Fibroblast of mammary gland (primary cell): ENCODE measurements around the gene CALHM4.

Experiments
- DNase-seq: peaks from one replicate; pipeline ENCODE4 v3.0.0-alpha.2; 2010; ENCODE audit warnings: low read depth
- H3K4me3 ChIP-seq: 2 replicates; pipeline ENCODE4 v1.5.1; 2011; ENCODE audit warnings: low read depth, mild to moderate bottlenecking, low read length, moderate library complexity; ENCODE audit not compliant: control insufficient read depth
- TF ChIP-seq, protein P1 (sequence below): conservative IDR thresholded peaks from 2 replicates; pipeline ENCODE4 v1.5.1; 2011; ENCODE audit warnings: low read depth, low read length, inconsistent platforms; ENCODE audit not compliant: control insufficient read depth, insufficient read depth

Gene CALHM4

GRCh38 chr6:116563830-116564229 is 10.3 kb downstream of the CALHM4 start:
- DNase-seq = no peak
- TF ChIP-seq, protein P1, sequence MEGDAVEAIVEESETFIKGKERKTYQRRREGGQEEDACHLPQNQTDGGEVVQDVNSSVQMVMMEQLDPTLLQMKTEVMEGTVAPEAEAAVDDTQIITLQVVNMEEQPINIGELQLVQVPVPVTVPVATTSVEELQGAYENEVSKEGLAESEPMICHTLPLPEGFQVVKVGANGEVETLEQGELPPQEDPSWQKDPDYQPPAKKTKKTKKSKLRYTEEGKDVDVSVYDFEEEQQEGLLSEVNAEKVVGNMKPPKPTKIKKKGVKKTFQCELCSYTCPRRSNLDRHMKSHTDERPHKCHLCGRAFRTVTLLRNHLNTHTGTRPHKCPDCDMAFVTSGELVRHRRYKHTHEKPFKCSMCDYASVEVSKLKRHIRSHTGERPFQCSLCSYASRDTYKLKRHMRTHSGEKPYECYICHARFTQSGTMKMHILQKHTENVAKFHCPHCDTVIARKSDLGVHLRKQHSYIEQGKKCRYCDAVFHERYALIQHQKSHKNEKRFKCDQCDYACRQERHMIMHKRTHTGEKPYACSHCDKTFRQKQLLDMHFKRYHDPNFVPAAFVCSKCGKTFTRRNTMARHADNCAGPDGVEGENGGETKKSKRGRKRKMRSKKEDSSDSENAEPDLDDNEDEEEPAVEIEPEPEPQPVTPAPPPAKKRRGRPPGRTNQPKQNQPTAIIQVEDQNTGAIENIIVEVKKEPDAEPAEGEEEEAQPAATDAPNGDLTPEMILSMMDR = no peak
- no peak overlapping the region for H3K4me3 ChIP-seq

DNA sequence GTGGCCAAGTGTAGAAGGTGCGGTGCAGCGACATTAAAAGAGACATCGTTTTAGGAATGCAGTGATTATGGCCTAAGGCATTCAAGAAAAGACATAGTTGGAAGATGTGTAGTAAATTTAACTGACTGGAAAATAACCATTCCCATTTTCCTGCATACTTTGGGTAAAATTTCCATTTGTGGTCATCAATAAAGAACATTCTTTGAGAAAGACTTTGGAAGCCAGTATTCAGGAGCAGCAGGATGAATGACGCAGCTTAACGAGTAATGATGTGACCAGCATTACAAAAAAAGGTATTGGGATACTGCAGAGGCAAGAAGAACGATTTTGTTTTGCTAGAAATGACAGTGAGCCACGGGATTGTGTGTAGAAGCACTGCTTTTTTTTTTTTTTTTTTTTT is 10.8 kb downstream of the CALHM4 start:
- no peak for DNase-seq
- H3K4me3 ChIP-seq = no peak overlapping the region
- TF ChIP-seq, protein P1 = no peak

DNA sequence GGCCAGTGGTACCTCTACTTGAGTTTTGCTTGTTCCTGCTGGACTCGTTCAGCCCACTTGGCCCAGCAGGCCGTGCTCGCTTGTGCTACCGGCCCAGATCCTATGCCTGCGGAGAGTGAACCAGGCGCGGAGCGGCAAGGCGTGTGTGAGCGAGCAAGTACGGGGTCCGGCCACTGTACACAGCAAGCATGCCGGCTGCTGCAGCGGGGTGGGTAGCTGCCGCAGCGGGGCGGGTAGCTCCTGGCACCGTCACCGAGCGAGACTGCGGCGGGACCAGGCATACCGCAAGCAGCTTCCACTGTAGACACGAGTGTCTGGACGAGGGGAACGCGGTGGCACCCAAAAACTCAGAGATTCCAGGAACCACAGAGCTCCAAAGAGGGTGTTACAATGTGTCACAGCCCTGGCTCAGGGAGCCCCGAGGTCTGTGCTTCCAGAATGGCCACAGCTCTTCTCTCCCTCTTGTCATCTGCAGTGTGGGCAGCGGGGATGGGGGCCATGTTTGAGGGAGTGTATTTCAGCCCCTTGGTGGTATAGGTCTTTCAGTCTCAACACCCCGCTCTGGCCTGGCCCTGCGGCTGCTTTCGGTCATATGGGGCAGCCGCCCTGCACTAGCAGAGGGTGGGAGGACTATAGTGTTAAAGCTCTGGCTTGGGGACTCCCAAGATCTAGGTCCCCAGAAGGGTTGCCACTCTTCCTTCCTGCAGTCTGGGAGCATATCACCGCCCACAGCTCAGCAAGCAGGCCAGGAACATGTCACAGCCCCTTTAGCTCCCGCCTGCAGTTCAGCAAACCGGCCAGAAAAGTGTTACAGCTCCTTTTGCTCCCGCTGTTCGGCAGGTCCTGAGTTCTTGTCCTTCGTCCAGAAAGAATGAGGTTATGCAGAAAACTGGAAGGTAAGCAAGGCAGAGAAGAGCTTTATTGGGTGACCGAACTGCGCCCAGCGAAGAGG is 11.6 kb downstream of the CALHM4 start:
- H3K4me3 ChIP-seq = peak overlapping the region; percentile 19
- no peak for DNase-seq
- TF ChIP-seq, protein P1 = no peak

DNA sequence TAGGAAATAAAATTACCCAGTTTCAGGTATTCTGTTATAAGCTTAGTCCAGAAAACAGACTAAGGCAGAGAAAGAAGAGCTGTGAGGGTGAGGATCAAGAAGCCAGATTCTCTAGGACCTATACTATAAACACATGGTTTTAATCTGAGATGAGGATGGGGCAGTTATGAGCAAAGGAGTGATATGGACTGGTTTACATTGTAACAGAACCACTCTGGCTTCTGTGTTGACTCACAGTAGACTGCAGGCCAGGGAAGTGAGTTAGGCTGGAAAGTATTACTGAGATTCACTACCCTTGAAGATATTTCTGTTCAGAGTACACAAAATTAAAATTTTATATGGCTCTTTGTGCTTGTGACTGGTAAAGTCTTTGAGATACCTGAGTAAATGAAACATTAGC is 14.6 kb downstream of the CALHM4 start:
- DNase-seq = peak; percentile 61
- TF ChIP-seq, protein P1 = no peak
- H3K4me3 ChIP-seq = no peak overlapping the region

DNA sequence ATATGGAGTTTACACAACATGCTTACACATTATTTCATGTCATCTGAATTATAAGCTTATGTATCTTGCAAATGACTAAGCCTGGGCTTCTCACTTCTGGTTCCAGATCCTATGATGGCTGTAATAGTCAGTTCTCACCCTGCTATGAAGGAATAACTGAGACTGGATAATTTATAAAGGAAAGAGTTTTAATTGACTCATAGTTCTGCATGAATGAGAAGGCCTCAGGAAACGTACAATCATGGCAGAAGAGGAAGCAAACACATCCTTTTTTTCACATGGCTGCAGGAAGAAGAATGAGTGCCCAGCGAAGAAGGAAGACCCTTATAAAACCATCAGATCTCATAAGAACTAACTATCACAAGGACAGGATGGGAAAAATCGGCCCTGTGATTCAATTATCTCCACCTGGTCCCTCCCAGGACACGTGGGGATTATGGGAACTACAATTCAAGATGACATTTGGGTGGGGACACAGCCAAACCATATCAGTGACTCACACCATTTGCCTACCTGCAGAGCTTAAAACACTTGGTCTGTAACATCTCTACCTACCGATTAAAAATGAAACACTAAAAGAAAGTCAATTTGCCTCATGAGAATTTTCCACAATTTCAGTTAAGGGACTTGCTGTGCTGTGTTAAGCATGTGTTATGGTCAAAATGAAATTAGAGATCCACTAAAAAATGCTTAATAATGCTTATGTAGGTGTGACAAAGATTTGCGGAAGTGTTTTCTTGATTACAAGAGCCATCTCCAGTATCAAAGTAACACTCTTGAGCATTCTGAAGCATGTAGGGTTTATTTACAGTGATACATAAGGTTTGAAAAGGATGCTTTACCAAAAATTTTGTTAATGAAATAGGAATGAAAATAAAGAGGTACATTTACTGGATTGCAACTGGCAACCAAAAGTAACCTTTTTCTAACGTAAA is 15.5 kb downstream of the CALHM4 start:
- H3K4me3 ChIP-seq = no peak overlapping the region
- TF ChIP-seq, protein P1 = no peak
- no peak for DNase-seq

DNA sequence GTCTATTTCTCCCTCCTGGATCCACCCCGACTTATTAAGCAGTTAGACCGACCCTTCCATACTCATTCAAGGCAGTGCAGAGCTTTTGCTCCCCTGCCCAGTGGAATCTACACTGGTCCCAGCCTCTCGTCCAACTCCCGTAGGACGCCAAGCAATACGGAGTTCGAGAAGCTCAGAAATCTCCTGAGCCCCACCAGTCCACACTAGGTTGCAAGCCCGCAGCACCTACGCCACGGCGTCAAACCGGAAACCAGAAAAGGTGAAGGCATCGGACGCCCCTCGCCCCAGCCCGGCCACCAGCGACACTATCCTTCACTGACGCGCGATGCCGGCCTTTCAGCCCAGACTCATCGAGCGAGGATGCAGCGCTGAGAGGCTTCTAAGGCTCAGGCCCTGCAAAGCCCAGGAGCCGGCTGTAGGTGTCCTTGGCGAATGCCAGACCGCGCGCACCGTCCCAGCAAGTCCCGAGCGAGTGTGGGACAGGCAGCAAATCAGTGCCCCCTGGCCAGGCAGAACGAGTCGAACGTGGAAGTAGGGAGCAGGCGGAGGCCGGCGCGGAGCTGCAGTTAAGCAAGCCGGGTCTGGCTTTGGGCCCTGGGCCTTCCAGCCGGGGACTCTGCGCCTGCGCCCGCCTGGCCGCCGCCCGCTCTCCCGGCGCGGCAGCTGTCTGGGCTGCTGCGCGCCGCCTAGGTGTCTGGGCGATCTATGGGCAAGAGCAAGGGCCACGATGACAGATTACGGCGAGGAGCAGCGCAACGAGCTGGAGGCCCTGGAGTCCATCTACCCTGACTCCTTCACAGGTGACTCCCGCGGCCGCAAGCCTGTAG is 17.5 kb downstream of the CALHM4 start, which contains the start of gene RWDD1:
Gene RWDD1 (plus strand): TSS at position 649 of the 827 bp plus-strand sequence. CDS start 79 bp downstream, at position 728.
- peak within 1 kb of the TSS; percentile 98 for H3K4me3 ChIP-seq
- peak; percentile 99 for DNase-seq
- TF ChIP-seq, protein P1 = no peak
